IPS-20b (cell line): ENCODE measurements around the gene BAK1.
"Not testable (repeated sequence)": the region's sequence is repeated elsewhere in the genome, so short reads cannot be mapped to it uniquely, and the experiment has no call there.

Experiments used
- H3K27ac ChIP-seq: one replicate; pipeline ENCODE4 v1.5.1; 2013; ENCODE audit warnings: low read length
- H3K27me3 ChIP-seq: 2 replicates; pipeline ENCODE4 v1.6.1; 2013; ENCODE audit warnings: mild to moderate bottlenecking, low read length, inconsistent platforms; ENCODE audit not compliant: insufficient read depth
- H3K36me3 ChIP-seq: 2 replicates; pipeline ENCODE4 v1.6.1; 2013; ENCODE audit warnings: low read depth, mild to moderate bottlenecking, inconsistent platforms, low read length, moderate library complexity; ENCODE audit not compliant: insufficient read depth
- H3K4me1 ChIP-seq: 2 replicates; pipeline ENCODE4 v1.6.1; 2013; ENCODE audit warnings: mild to moderate bottlenecking, control low read depth, inconsistent platforms, low read length, moderate library complexity; ENCODE audit not compliant: insufficient read depth
- H3K4me3 ChIP-seq: 2 replicates; pipeline ENCODE4 v1.5.1; 2013; ENCODE audit warnings: mild to moderate bottlenecking, low read length, inconsistent platforms
- H3K9ac ChIP-seq: 2 replicates; pipeline ENCODE4 v1.6.1; 2013; ENCODE audit warnings: low read depth, mild to moderate bottlenecking, inconsistent platforms, low read length, moderate library complexity
- H3K9me3 ChIP-seq: 2 replicates; pipeline ENCODE4 v1.6.1; 2013; ENCODE audit warnings: mild to moderate bottlenecking, low read depth, low read length, inconsistent platforms; ENCODE audit not compliant: insufficient read depth

BAK1 gene

GRCh38 chr6:33606642-33607041, 26.6 kb upstream of the BAK1 start:
- H3K4me3 ChIP-seq = no peak overlapping the region
- no peaks in the 10 kb centered on the region for H3K27me3 ChIP-seq
- H3K36me3 ChIP-seq = no peaks in the 10 kb centered on the region
- no peaks in the 10 kb centered on the region for H3K9me3 ChIP-seq
- H3K4me1 ChIP-seq = peaks cover 30% of the 10 kb centered on the region
- no peak overlapping the region for H3K27ac ChIP-seq
- H3K9ac ChIP-seq = no peak overlapping the region

DNA sequence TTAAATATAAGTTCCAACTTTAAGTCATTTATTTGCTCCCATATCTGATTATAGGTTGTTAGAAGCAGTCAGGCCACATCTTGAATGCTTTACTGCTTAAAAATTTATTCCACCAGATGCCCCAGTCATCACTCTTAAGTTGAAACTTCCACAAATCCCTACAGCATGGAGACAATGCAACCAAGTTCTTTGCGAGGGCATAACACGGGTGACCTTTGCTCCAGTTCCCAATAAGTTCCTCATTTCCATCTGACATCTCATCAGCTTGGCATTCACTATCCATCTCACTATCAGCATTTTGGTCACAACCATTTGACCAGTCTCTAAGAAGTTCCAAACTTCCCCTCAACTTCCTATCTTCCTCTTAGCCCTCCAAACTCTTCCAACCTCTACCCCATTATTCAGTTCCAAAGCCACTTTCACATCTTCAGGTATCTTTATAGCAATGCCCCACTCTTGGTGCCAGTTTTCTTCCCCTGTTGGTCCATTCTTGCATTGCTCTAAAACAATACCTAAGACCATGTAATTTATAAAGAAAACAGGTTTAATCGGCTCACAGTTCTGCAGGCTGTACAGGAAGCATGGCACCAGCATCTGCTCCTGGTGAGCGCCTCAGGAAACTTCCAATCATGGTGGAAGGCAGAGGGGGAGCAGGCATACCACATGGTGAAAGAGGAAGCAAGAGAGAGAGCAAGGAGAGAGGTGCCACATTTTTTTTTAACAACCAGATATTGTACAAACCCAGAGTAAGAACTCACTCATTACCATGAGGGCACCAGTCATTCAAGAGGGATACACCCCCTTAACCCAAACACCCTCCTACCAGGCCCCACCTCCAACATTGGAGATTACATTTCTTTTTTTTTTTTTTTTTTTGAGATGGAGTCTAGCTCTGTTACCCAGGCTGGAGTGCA, 25.1 kb upstream of the BAK1 start:
- Histone ChIP-seq H3K4me1 (peaks cover 16% of the 10 kb centered on the region), H3K9ac (no peak overlapping the region), H3K27ac (no peak overlapping the region), H3K4me3 (no peak overlapping the region), H3K9me3 (no peaks in the 10 kb centered on the region), H3K36me3 (no peaks in the 10 kb centered on the region), H3K27me3 (no peaks in the 10 kb centered on the region)

DNA sequence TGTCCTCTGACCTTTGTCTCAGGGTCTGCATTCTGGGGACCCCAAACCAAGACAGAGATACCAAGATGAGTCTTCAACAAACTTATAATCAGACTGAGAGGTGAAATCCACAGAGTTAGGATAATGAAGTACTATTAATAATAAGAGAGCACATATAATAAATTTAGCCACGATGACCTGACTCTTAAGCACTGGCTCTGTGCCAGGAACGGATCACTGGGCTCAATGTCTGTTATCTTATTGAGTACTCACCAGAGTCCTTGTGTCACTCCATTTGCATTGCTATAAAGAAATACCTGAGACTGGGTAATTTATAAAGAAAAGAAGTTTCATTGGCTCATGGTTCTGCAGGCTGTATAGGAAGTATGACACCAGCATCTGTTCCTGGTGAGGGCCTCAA, 22.1 kb upstream of the BAK1 start:
- Histone ChIP-seq H3K27ac (no peak overlapping the region), H3K9ac (no peak overlapping the region), H3K9me3 (no peaks in the 10 kb centered on the region), H3K36me3 (no peaks in the 10 kb centered on the region), H3K27me3 (no peaks in the 10 kb centered on the region), H3K4me1 (peaks cover under 1% of the 10 kb centered on the region; the same call in 1 of the 2 replicates), H3K4me3 (no peak overlapping the region)

DNA sequence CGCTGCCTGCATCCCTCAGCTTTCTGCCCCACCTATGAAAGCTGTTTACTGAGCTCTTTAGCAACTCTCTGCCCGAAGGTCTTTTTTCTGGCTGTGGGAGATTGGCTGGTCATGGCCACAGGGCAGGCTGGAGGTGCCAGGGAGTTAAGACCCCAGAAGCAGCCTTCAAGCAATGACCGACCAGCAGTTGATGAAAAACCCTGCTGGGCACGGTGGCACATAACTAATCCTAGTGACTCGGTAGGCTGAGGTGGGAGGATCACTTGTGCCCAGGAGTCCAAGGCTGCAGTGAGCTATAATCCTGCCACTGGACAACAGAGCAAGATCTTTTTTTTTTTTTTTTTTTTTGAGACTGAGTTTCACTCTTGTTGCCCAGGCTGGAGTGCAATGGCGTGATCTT, 20.7 kb upstream of the BAK1 start:
- no peak overlapping the region for H3K27ac ChIP-seq
- no peaks in the 10 kb centered on the region for H3K9me3 ChIP-seq
- no peak overlapping the region for H3K9ac ChIP-seq
- no peaks in the 10 kb centered on the region for H3K27me3 ChIP-seq
- no peak overlapping the region for H3K4me3 ChIP-seq
- H3K4me1 ChIP-seq = no peaks in the 10 kb centered on the region
- H3K36me3 ChIP-seq = no peaks in the 10 kb centered on the region

- H3K4me3 ChIP-seq = no peak overlapping the region
- no peaks in the 10 kb centered on the region for H3K4me1 ChIP-seq
- H3K36me3 ChIP-seq = no peaks in the 10 kb centered on the region
- H3K27ac ChIP-seq = no peak overlapping the region
- no peaks in the 10 kb centered on the region for H3K27me3 ChIP-seq
- no peaks in the 10 kb centered on the region for H3K9me3 ChIP-seq
- no peak overlapping the region for H3K9ac ChIP-seq
These were observed 19.4 kb upstream of the BAK1 start for GRCh38 chr6:33599413-33599938.

- H3K27ac ChIP-seq = no peak overlapping the region
- no peak overlapping the region for H3K4me3 ChIP-seq
- 0 out of 2 replicates have a peak, but pooled peaks cover 3% of the 10 kb centered on the region for H3K4me1 ChIP-seq
- no peaks in the 10 kb centered on the region for H3K9me3 ChIP-seq
- H3K9ac ChIP-seq = no peak overlapping the region
- H3K27me3 ChIP-seq = peaks cover 7% of the 10 kb centered on the region
- no peaks in the 10 kb centered on the region for H3K36me3 ChIP-seq
These were observed 17.7 kb upstream of the BAK1 start for GRCh38 chr6:33597551-33598322.

- H3K9me3 ChIP-seq, H3K9ac ChIP-seq, H3K4me3 ChIP-seq, H3K27me3 ChIP-seq, H3K36me3 ChIP-seq, H3K4me1 ChIP-seq, H3K27ac ChIP-seq: not testable (repeated sequence)
These were observed 16.8 kb upstream of the BAK1 start for GRCh38 chr6:33596894-33597293.

GRCh38 chr6:33595001-33595846, 15.1 kb upstream of the BAK1 start:
- no peak overlapping the region for H3K27ac ChIP-seq
- H3K27me3 ChIP-seq = peaks cover 7% of the 10 kb centered on the region
- no peak overlapping the region for H3K9ac ChIP-seq
- no peaks in the 10 kb centered on the region for H3K36me3 ChIP-seq
- no peak overlapping the region for H3K4me3 ChIP-seq
- H3K4me1 ChIP-seq = peaks cover 3% of the 10 kb centered on the region; the same call in 1 of the 2 replicates
- H3K9me3 ChIP-seq = no peaks in the 10 kb centered on the region

DNA sequence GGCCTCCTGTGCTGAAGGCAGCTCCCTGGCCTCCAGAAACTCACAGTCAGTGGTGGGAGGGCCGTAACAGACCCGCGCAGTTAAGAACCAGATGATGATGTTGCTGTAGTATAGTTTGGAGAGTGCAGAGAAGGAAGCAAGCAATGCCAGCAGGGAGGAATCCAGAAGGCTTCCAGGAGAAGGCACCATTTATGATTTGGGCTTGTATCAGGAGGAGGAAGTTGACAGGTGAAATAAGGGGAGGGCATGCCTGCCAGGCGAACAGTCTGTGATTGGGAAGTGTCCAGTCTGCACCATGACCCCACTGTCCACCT, 13.3 kb upstream of the BAK1 start:
- Histone ChIP-seq H3K27me3 (peaks cover 7% of the 10 kb centered on the region), H3K4me1 (peaks cover 3% of the 10 kb centered on the region; the same call in 1 of the 2 replicates), H3K9me3 (no peaks in the 10 kb centered on the region), H3K27ac (no peak overlapping the region), H3K9ac (peak overlapping the region; percentile 14; the same call in 1 of the 2 replicates), H3K4me3 (peak overlapping the region; percentile 54), H3K36me3 (no peaks in the 10 kb centered on the region)

- Histone ChIP-seq H3K27me3 (peaks cover 7% of the 10 kb centered on the region), H3K36me3 (no peaks in the 10 kb centered on the region), H3K9ac (peak overlapping the region; percentile 14; the same call in 1 of the 2 replicates), H3K4me3 (peak overlapping the region; percentile 54), H3K27ac (no peak overlapping the region), H3K4me1 (peaks cover 3% of the 10 kb centered on the region; the same call in 1 of the 2 replicates), H3K9me3 (no peaks in the 10 kb centered on the region)
These were observed 12.7 kb upstream of the BAK1 start for GRCh38 chr6:33592595-33593413.

DNA sequence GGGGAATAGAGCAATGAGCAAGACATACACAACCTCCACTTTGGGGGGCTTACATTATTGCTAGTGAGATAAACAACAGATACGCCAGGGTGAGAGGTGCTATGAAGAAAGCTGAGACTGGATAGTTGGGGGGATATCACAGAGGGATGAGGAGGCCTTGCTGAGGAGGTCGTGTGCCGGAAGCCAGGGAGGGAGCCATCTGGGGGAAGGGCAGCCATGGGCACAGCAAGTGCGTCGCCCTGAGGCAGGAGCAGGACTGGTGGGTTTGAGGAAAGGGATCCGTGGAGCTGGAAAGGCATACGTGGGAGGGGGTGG, 12.2 kb upstream of the BAK1 start:
- Histone ChIP-seq H3K27ac (no peak overlapping the region), H3K9ac (no peak overlapping the region), H3K27me3 (peaks cover 7% of the 10 kb centered on the region), H3K4me3 (no peak overlapping the region), H3K9me3 (no peaks in the 10 kb centered on the region), H3K36me3 (no peaks in the 10 kb centered on the region), H3K4me1 (peaks cover 3% of the 10 kb centered on the region; the same call in 1 of the 2 replicates)
